Thyroid gland (tissue), 4 donors: Measurements from ENCODE around the gene TSG101.

Experiments
- POLR2A ChIP-seq, 2 donors: fragments of 450-650 bp; IDR thresholded peaks; one replicate each; pipeline ENCODE4 v1.6.1; 2017; ENCODE audit warnings: antibody characterized with exemption in 2 of 2, mild to moderate bottlenecking in 2 of 2, moderate library complexity in 1 of 2
- TF ChIP-seq, protein P1 (sequence below), 6 experiments: fragments of 200-600 bp in 3 of 6; fragments of 450-650 bp in 3 of 6; sonication (generic) in 3 of 6; IDR thresholded peaks; one replicate each; pipeline ENCODE4 v1.5.1; 2016 to 2019; ENCODE audit warnings: antibody characterized with exemption in 6 of 6, mild to moderate bottlenecking in 2 of 6, inconsistent platforms in 1 of 6, moderate library complexity in 1 of 6

DNA sequence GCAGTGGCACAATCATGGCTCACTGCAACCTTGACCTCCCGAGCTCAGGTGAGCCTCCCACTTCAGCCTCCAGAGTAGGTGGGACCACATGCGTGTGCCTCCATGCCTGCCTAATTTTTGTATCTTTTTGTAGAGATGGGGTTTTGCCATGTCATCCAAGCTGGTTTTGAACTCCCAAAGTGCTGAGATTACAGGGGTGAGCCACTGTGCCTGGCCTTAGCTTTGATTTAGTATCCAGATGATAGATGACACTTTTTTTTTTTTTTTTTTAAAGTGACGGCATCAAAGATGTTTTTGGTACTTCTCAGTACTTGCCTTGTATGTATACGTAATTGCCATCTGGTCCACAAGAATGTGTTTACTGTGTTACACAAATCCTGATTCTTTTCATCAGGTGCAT, 47.7 kb downstream of the TSG101 start:
- TF ChIP-seq, protein P1, sequence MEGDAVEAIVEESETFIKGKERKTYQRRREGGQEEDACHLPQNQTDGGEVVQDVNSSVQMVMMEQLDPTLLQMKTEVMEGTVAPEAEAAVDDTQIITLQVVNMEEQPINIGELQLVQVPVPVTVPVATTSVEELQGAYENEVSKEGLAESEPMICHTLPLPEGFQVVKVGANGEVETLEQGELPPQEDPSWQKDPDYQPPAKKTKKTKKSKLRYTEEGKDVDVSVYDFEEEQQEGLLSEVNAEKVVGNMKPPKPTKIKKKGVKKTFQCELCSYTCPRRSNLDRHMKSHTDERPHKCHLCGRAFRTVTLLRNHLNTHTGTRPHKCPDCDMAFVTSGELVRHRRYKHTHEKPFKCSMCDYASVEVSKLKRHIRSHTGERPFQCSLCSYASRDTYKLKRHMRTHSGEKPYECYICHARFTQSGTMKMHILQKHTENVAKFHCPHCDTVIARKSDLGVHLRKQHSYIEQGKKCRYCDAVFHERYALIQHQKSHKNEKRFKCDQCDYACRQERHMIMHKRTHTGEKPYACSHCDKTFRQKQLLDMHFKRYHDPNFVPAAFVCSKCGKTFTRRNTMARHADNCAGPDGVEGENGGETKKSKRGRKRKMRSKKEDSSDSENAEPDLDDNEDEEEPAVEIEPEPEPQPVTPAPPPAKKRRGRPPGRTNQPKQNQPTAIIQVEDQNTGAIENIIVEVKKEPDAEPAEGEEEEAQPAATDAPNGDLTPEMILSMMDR (IDR thresholded peaks at IDR 0.05) = no peak
- TF ChIP-seq POLR2A (IDR thresholded peaks at IDR 0.05) = no peak
